HG02642 (cell line): Measurements from ENCODE around the gene DDX6.
"Not testable (repeated sequence)": the region's sequence is repeated elsewhere in the genome, so short reads cannot be mapped to it uniquely, and the experiment has no call there.

Experiments
- ATAC-seq: cut with Tn5 transposase; IDR thresholded peaks from one replicate; pipeline ENCODE4 v1.9.1; 2021; ENCODE audit warnings: mild to moderate bottlenecking; ENCODE audit not compliant: unreplicated experiment, poor library complexity

Gene DDX6

DNA sequence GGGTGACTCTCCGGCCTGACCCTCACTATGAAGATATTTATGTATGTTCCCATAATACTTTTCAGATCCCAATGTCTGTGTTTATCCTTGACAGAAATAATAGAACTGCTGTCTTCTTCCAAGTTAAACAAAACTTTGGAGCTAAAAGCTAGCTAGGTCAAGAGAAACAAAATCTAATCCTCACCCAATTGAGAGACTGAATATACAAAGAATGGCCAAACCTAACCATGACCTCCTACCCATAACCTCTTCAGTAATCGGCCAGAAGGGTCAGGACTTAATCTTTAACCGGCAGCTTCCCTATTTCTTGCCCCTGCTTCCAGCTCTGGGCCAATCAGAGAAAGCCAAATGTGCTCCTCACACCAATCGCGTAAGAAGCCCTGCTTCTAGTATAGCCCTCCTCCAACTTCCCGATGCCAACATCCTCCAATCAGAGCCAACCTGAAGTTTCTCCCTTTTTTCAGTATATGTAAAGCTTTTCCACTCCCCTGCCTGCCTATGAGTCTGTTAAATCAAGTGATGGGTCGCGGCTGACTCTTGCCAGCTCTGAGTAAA, 1.7 kb upstream of the DDX6 start:
- peak; percentile 49 for ATAC-seq

GRCh38 chr11:118791961-118792569, 1.1 kb upstream of the DDX6 start:
- ATAC-seq = peak; percentile 3

DNA sequence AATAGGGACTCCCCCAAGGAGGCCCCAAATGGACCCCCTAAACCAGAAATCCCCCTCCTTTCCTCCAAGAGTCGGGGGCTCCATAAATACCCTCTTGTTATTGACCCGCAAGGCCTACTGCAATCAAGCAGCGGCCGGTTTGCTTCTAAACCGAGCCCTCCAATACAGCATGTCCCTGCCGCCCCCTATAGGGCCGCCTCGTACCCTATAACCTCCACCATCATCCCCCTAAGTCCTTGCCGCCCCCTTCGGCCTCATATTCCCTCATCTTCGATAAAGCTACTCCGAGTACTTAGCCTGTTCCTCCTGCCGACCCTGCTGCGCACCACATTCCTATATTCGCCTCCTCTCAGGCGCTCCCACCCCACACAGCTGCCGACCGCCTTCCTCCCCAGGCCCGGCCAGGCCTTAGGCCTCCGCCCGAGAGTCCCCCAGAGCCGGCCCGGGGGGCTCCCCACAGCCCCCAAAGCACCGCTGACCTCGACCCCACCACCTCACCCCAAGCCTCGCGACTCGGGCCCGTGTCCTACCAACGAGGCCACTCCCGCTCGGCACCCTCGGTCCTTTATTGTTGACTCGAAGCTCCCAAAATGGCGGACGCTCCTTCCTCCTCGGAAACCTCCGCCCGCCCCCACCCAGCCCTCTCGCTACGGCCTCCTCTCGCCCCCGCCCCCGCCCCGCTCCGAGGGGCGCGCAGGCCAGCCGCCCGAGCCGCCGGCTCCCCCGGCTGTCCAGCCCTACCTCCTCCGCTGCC, 430 bp downstream of the DDX6 start:
- ATAC-seq = peak; percentile 33

DNA sequence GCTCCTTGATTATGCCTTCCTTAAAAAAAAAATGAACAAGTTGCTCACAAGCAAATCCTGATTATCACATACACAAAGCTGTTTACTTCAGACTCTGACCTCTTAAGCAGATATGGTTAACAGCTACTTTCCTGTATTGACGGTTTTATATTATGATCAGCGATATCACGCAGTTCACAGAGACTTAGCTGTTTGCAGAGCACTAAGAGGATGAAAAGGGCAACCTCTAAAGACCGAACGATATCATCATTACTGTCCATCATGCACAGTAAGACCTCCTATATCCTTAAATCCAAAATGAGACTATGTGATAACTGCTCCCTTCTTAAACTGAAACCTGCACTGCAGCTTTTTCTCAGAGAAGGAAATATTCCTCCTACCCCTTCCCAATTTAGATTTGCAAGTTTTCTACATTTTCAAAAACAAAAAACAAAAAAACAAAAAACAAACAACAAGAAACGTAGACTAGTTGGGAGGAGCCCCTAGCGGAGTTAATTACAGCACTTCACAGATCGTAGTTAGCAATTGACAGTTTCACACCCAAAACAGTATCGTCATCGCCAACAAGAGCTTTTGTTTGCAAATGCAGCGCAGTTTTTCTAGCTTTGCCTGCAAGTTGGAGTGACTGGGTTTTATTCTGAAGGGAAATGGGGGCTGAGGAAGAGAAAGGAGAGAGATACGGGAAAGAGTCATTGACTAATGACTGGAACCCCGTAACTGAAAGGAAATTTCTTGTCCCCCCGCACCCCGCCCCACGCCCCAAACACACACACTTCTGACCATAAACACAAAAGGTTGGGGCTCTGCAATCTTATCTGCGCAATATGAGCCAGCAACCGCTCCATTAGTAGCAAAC, 1.2 kb downstream of the DDX6 start:
- ATAC-seq = peak; percentile 0

DNA sequence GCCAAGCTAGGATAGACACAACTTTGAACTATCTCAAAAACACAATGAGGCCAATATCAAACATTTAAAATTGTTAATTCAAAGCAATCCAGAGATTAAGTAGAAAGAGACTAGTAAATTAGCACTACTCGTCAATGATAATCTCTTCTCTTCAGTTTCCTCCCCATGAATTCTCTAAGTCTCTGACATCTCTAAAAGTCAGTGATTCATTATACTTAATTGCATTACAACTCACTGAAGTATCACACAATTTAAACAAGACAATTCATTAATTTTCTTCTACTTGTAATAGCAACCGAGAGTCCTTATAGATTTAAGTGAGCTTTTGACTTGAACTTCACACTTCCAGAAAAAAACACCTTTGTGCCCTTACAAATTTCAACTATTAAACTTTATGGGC, 4.3 kb downstream of the DDX6 start:
- ATAC-seq = no peak

- no peak for ATAC-seq
Observed at GRCh38 chr11:118785362-118785761, 5.6 kb downstream of the DDX6 start.

- ATAC-seq = no peak
Observed at GRCh38 chr11:118783724-118784495, 7.1 kb downstream of the DDX6 start.

DNA sequence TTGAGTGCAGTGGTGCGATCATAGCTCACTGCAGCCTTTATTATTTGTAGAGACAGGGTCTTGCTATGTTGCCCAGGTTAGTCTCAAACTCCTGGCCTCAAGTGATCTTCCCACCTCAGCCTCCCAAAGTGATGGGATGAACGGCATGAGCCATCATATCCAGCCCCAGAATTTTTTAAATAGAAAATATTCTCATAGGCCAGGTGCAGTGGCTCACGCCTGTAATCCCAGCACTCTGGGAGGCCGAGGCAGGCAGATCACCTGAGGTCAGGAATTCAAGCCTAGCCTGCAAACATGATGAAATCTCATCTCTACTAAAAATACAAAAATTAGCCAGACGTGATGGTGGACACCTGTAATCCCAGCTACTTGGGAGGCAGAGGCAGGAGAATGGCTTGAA, 7.6 kb downstream of the DDX6 start:
- ATAC-seq = not testable (repeated sequence)

DNA sequence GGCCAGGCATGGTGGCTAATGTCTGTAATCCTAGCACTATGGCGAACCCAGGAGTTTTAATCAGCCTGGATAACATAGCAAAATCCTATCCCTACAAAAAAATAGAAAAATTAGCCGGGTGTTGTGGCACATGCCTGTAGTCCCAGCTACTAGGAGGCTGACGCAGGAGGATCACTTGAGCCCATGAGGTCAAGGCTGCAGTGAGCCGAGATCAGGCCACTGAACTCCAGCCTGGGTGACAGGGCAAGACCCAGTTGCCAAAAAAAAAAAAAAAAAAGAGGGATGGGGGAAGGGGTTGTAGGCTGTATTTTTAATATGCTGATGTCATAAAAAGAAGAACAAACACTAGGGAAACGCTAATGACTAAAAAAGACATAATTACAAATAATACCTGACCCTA, 12.1 kb downstream of the DDX6 start:
- no peak for ATAC-seq

GRCh38 chr11:118774032-118774431, 16.9 kb downstream of the DDX6 start:
- no peak for ATAC-seq

GRCh38 chr11:118771547-118772288, 19.2 kb downstream of the DDX6 start:
- no peak for ATAC-seq

DNA sequence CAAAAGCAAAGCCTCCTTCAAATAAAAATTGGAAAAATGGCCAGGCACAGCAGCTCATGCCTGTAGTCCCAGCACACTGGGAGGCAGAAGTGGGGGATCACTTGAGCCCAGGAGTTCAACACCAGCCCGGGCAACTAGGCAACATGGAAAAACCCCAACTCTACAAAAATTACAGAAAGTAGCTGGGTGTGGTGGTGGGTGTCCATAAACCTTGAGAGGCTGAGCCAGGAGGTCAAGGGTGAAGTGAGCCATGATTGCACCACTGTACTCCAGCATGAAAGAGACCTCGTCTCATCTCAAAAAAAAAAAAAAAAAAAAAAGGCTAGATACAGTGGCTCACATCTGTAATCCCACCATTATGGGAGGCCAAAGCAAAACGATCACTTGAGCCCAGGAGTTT, 22.3 kb downstream of the DDX6 start:
- ATAC-seq = no peak

- no peak for ATAC-seq
Observed at GRCh38 chr11:118766035-118766434, 24.9 kb downstream of the DDX6 start.

DNA sequence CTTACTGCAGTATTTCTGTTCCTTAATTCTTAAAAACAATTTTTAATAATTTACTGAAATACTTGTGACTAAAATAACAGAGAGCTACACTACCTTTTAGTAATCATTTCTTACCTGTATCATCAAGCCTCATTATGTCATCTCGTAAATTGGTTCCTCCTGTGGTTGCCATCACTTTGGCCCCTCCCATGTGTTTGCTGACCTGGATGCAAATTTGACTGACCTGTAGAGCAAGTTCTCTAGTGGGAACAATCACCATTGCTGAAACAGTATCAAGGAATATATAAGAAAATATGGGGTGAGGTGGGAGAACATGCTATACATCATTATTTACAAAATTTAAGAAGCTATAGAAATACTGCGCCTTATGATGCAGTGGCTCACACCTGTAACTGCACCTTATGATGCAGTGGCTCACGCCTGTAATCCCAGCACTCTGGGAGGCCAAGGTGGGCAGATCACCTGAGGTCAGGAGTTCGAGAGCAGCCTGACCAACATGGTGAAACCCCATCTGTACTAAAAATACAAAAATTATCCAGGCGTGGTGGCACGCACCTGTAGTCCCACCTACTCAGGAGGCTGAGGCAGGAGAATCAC, 25.8 kb downstream of the DDX6 start:
- ATAC-seq = not testable (repeated sequence)

DNA sequence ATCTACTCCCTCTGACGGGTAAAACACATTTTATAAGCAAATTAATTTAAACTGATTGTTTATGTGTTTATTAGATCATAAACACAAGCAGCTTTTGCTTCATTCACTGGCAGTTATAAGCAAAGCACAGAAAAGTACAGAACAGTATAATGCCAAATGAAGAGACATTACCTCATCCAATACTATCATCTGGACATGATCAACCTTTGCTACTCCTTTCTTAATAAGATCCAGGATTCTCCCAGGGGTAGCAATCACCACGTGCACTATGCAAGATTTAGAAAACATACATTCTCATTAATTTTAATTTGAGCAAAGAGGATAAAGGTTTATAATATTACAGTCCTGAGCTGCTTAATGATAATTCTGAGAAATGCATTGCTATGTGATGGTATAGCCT, 27.9 kb downstream of the DDX6 start:
- ATAC-seq = no peak

DNA sequence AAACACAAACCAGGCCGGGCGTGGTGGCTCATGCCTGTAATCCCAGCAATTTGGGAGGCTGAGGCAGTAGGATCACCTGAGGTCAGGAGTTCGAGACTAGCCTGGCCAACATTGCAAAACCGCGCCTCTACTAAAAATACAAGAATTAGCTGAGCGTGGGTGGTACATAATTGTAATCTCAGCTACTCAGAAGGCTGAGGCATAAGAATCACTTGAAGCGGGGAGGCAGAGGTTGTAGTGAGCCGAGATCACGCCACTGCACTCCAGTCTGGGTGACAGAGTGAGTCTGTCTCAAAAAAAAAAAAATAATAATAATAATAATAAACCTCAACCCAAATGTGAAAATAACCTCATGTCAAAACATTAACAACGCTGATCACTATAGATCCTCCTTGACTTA, 29.0 kb downstream of the DDX6 start:
- not testable (repeated sequence) for ATAC-seq

- no peak for ATAC-seq
Observed at GRCh38 chr11:118757876-118758399, 33.0 kb downstream of the DDX6 start.

DNA sequence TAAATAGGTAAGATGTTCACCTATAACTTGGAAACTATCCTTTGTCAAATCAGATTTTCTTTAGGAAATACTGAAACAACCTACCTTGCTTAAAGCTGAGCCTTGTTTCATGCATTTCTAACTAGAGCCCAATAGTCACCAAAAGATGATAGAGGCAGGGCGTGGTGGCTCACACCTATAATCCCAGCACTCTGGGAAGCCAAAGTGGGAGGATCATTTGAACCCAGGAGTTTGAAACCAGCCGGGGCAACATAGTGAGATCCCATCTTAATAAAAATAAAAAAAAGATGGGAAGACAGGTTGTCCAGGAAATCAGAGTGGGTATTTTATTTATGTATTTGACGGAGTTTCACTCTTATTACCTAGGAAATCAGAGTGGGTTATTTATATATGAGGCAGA, 38.3 kb downstream of the DDX6 start:
- no peak for ATAC-seq

- no peak for ATAC-seq
Observed at GRCh38 chr11:118749429-118749828, 41.5 kb downstream of the DDX6 start.
